Kidney capillary endothelial cell (primary cell): ENCODE measurements around the gene RSPRY1.
"Not testable (repeated sequence)": the region's sequence is repeated elsewhere in the genome, so short reads cannot be mapped to it uniquely, and the experiment has no call there.

ENCODE experiments used
- DNase-seq: peaks from one replicate; pipeline ENCODE4 v3.0.0-alpha.2; 2018; ENCODE audit warnings: low spot score

The RSPRY1 gene

DNA sequence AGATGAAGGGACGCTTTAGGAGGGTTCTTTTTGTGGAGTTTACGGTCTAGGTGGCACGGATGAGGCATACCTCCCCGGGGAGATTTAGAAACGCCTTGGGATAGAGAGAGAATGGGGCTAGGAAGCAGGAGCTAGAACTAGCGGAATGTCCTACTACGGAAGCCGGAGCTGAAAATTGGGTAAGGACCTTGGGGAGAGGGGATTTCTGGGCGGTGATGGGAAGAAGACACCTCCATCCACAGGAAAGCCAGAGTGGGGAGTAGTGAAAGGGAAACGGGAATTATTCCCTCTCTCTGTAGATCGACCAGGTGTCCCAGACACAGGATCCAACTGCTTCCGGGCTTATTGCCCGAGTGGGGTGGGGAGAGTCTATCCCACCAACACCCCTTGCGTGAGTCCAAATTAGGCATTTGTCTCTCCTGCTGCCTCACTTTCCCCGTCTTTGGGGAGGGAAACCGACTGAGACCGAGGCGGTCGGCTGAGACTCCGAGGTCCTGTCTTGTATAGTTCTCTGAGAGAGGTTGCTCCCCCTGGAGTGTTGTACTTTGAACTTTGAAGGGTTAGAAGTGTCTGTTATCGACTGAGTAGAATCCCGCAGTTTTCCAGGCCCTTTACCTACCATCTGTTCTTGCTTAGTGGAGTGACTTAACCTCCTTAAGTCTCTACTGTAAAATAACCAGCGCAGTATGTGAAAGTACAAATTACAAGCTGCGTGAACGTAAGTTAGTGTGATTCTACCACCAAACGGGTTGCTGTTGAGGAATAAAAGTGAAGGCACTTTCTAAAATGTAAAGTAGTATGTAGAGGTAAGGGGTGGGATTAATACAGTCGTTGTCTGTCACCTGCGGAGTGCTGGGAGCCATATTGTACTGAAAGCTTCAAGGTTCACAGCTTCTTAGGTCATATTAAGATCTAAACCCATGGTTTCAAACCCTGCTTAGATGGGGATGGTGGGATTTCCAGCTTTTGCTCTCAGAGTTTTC, 1.0 kb downstream of the RSPRY1 start:
- peak; percentile 33 for DNase-seq

DNA sequence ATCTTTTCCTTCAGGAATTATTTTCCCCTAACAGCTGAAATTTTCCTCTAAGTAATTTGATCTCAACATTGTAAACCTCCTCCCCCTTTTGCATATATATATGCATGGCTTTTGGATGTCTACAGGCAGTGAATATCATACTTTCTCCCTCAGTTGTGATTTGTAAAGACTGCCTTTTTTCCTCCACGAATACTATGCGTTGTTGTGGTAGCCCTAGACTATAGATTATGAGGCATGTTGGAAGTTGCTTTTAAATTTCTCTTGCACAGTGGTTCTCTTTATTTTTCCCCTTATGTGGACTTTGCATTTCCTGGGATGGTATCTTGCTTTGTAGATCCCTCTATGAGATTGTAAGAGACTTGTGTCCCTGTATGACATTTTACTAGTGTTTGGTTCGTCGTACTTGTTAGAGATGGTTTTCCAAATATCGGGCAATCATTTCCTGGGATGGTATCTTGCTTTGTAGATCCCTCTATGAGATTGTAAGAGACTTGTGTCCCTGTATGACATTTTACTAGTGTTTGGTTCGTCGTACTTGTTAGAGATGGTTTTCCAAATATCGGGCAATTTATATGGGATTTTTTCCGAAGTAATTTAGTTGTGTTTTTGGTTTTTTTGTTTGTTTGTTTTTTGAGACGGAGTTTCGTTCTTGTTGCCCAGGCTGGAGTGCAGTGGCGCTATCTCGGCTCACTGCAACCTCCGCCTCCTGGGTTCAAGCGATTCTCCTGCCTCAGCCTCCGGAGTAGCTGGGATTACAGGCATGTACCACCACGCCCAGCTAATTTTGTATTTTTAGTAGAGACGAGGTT, 2.0 kb downstream of the RSPRY1 start:
- not testable (repeated sequence) for DNase-seq

DNA sequence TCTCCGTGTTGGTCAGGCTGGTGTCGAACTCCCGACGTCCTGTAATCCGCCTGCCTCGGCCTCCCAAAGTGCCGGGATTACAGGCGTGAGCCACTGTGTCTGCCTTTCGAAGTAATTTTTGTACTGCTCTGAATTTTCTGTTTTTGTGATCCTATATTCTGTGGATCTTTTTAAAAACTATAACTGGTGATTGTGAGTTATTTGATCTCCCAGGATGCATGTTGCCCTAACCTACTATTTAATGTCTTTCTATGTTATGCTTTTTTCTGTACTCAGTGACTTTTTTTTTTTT, 2.5 kb downstream of the RSPRY1 start:
- no peak for DNase-seq

DNA sequence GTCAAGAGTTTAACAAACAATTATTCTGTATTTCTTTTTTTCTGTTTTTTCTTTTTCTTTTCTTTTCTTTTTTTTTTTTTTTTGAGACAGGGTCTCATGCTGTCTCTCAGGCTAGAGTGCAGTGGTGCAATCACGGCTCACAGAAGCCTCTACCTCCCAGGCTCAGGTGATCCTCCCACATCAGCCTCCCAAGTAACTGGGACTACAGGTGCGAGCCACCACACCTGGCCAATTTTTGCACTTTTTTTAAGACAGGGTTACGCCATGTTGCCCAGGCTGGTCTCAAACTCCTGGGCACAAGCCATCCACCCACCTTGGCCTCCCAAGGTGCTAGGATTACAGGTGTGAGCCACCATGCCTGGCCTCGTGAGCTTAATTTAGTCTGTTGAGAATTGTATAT, 3.4 kb downstream of the RSPRY1 start:
- DNase-seq, result not testable (repeated sequence)

DNA sequence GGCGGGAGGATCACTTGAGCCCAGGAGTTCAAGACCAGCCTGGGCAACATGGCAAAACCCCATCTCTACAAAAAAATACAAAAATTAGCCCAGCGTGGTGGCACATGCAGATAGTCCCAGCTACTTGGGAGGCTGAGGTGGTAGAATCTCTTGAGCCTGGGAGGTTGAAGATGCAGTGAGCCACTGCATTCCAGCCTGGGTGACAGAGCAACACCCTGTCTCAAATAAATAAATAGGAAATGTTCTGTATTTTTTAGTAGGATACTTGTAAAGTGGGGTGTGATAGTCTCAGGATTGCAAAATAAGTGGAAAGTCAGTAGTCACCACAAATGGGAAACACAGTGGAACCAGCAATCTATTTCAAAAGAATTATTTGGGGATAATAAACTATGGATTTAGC, 4.0 kb downstream of the RSPRY1 start:
- DNase-seq, result no peak

DNA sequence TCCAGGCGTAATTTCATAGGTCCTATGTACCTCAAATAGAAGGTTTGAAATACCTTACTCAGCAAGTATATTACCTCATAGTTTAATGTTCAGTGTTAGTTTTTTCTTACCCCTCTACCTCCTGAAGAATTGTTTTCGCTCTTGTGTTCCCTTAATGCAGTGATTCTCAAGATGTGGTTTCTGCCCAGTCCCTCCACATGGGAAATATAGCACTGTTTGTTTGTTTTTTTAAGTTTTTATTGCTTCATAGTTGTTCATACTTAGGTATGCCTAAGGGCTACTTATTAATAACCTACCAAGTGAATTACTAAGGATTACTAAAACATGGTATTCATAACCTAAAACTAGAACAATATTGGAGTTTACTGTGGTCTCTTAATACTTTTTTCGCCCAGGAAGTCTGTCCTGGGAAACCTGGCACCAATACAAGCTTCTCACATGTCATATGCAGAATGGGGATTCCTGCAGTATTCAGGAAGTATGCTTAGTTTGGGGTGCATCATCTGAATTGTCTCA, 5.0 kb downstream of the RSPRY1 start:
- no peak for DNase-seq

DNA sequence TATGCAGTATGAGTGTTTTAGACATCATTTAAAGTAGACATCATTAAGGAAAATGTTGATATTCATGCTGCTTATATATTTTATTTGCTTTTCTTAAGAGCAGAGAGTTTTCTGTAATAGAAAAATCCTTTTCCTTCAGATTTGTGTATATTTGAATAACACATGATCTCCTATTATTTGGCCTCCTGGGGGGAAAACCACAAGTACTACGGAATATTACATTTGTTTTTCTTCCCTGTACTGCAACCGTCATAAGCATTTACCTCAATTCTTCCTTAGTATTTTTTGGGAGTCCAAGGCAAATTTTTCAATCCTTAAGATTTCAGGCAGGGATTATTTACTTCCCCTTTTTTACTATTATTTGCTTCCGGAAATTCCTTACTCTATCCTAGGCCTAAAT, 6.0 kb downstream of the RSPRY1 start:
- DNase-seq, result no peak

DNA sequence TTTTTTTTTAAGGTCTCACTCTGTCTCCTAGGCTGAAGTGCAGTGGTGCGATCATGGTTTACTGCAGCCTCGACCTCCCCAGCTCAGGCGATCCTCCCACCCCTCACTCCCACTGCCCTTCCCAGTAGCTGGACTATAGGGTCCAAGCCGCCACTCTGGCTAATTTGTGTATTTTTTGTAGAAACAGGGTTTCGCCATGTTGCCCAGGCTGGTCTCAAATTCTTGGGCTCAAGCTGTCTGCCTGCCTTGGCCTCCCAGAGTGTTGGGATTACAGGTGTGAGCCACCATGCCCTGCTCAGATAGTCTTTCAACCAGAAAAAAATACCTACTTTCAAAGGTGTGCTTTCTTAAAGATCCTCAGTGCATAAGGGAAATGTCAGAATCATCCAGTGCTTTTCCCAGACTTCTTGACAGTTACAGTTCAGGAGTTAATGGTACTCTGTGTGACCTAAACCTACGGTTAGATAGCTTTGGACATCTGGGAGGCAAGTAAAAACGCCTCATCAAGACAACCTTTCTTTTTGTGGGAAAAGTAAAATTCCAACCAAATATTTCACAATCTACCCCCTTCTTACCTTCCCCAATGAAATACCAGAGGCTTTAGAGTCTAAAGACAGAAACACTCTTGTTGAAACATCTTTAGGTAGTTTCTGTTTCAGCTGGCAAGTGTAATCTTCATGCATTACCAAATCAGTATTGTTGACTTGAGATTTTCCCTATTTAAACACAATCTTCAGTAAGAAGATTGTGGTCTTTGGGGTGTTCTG, 6.8 kb downstream of the RSPRY1 start:
- DNase-seq, result no peak

DNA sequence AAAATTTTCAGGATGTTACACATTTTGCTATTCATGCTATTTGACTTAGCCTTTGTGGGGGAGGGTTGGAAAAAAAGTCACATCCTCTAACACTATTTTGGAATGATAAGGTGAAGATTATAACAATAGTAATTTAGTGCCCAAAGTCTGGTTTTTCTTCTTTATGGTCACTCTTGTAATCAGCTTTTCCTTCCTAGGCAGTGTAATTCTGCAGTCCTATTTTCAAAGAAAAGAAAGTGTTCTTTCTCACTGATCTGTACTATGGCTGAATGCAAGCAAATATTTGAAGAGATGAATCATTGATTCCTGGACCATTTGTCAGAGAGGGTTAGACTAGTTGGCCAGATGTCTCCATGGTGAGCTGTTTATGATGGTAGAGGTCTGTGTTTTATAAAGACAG, 8.4 kb downstream of the RSPRY1 start:
- DNase-seq, result peak; percentile 96

DNA sequence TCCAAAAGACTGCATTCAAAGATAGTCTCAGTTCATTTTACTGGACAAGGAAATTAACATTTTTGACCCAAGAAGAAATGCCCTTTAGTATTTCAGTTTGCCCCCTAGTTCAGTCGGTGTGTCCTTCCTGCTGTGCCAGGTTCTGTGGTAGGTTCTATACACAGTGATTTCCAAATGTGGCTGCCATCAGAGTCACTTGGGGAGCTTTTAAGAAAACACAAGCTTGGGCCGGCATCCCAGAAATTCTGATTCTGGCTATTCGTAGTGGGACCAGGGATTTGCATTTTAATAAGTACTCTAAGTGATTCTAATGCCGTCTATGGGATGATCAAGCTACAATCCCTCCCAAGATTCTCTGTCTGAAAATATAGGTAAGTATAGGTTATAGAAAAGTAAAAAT, 10.2 kb downstream of the RSPRY1 start:
- no peak for DNase-seq

DNA sequence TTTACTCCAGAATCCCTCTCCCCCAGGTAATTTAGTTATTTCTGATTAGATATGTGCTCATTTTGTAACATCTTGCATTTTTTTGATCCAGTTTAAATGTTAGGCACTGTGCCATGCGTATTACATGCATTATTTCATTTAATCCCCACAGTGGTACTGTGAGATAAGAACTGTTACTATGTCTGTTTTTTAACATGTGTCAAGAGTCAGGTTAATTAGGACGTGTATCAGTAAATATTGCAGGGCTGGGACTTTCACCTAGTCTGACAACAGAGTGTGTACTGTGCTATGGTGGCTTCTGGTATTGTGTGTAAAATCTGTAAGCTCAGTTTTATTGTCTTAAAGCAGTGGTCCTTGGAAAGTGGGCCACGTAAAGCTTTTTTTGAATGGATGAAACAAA, 10.6 kb downstream of the RSPRY1 start:
- no peak for DNase-seq

DNA sequence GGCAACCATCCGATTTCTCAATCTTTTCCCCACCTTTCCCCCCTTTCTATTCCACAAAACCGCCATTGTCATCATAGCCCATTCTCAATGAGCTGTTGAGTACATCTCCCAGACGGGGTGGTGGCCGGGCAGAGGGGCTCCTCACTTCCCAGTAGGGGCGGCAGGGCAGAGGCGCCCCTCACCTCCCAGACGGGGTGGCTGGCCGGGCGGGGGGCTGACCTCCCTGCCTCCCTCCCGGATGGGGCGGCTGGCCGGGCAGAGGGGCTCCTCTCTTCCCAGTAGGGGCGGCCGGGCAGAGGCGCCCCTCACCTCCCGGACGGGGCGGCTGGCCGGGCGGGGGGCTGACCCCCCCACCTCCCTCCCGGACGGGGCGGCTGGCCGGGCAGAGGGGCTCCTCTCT, 14.2 kb downstream of the RSPRY1 start:
- DNase-seq, result not testable (repeated sequence)

DNA sequence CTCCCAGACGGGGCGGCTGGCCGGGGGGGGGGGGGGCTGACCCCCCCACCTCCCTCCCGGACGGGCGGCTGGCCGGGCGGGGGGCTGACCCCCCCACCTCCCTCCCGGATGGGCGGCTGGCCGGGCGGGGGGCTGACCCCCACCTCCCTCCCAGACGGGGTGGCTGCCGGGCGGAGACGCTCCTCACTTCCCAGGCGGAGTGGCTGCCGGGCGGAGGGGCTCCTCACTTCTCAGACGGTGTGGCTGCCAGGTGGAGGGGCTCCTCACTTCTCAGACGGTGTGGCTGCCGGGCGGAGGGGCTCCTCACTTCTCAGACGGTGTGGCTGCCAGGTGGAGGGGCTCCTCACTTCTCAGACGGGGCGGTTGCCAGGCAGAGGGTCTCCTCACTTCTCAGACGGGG, 14.8 kb downstream of the RSPRY1 start:
- not testable (repeated sequence) for DNase-seq

DNA sequence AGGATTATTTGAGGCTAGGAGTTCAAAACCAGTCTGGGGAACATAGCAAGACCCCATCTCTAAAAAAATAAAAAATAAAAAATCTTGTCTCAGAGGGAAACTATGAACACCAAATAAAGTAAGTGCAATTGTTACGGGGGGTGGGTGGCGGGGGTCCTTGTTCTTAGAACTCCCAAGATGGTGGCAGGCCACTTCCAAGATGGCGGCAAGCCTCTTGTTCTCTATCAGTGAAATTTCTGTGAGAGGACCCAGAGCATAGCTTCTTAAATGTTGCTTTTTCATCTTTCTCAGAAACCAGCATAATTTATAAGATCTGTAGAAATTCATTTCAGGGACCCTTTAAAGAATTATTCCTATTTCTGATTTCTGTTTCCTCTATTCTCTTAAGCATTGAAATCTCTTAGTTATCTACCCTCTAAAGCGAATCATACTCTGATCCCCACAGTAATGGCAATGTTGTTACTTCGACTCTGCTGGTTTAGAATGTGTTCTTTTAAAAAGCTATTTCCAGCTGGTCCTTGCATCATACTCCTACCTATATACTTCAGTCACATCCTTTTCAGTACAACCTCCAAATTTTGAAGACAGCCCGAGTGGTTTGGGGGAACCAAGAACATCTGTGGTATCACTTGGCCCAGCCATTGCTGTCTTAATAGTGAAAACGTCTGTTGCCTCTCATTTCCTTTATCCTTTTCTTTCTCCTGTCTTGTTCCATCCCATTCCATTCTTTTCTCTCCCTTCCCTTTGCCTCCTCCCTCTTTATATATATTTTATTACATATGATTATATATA, 16.2 kb downstream of the RSPRY1 start:
- no peak for DNase-seq

DNA sequence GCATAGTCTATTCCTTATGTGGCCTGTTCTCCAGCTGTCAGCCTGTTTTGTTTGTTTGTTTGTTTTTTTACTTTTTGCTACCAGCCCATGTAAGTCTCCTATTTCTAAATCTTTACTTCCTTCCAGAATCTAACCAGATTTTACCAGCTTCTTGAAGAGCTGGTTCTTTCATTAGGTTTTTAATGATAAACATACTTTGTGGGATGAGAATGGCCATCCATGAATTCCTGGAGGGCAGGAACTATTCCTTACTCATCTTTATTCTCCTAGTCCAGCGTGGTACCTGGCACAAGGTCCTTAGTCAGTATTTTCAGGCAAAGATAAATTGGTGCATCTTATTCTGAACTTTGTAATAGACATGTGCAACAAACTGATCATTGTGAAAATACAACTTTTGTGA, 17.3 kb downstream of the RSPRY1 start:
- no peak for DNase-seq

DNA sequence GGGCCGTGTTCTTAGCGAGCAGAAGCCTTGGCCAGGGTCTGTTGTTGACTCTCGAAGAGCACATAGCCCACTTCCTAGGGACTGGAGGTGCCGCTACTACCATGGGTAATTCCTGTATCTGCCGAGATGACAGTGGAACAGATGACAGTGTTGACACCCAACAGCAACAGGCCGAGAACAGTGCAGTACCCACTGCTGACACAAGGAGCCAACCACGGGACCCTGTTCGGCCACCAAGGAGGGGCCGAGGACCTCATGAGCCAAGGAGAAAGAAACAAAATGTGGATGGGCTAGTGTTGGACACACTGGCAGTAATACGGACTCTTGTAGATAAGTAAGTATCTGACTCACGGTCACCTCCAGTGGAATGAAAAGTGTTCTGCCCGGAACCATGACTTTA, 18.5 kb downstream of the RSPRY1 start:
- DNase-seq, result no peak

DNA sequence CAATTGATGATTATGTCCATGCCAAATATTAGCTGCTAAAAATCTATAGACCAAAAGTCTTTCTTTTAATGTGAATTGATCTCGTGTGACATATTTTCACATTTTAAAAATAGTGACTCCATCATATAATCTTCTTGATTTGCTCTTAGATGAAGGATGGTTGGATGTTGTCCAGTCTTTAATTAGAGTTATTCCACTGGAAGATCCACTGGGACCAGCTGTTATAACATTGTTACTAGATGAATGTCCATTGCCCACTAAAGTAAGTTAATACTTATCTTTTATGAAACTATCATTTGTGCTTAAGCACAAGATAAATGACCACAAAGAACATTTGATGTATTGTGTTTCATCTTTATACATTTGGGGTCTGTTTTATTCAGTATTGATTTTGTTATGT, 22.8 kb downstream of the RSPRY1 start:
- DNase-seq, result no peak

DNA sequence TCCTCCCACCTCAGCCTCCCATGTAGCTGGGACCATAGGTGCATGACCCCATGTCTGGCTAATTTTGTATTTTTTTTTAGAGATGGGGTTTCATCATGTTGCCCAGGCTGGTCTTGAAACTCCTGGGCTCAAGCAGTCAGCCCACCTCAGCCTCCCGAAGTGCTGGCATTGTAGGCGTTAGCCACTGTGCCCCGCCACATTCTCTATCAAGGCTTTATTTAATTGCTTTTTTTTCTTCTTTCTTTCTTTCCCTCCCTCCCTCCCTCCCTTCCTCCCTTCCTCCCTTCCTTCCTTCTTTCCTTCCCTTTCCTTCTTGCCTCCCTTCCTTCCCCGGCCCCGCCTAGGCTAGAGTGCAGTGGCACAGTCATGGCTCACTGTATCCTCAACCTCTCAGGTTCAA, 23.7 kb downstream of the RSPRY1 start:
- no peak for DNase-seq

DNA sequence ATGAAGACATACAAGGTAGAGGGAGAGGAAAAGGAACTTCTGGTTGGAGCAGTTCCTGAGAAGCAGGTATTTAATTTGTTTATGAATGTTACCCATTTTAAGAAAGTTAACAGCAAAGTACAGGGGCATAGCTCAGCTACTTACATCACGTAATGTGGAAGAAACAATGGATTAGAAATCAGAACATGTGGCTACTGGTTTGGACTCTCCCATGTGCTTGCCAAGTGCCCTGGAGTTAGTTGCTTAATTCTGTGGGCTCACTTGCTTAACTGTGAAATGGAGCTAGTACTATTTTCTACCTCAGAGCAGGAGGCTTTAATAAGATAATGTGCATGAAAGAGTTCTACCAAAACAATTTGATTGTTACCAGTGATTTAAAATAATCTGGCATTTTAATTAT, 27.3 kb downstream of the RSPRY1 start:
- DNase-seq, result no peak

DNA sequence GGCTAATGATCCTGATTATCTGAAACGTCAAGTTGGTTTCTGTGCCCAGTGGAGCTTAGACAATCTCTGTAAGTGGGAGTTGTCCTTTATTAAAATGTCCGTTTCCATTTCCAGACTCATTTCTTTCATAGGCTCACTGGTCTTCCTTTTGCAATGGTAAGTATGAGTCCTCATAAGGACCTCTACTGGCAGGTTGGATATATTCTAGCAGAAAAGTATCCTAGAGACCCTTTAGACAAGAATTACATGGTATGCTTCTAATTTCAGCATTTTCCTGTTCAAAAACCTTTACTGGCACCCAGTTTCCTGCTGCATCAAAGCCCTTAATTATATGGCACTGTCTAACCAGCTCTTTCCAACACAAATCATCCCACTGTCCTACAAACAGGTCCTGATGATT, 30.8 kb downstream of the RSPRY1 start:
- DNase-seq, result no peak

DNA sequence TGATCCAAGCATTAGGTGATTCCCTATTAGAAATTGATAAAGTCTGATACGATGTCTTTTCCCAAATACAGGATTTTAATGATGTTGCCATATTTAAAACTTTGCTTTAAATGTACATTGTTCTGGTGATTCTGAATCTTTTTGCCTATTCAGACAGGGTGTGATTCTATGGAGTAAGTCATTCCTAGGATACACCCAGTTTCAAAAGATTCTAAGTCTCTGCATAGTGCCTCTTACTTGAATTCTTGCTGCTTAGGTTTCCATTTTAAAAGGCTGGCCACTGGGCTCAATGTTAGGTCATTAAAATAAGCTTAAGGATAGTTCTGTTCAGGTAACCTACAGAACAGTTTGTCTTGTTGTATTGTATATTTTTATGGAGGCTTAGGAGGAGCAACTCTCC, 36.9 kb downstream of the RSPRY1 start:
- DNase-seq, result no peak
